ENCODE data around the gene RCBTB2. TPM values are rescaled to one million over a fixed set of nuclear protein-coding genes. Genes with fewer than 3 reads are reported as not detected.

Gene RCBTB2
- total RNA-seq, 1 donor from 2014 or later: 5.6 TPM

- no peak for DNase-seq (ENCODE audit: low read depth)
- Histone ChIP-seq H3K4me3 (ENCODE audit: low read depth, low read length) (no peak overlapping the region), H3K27me3 (ENCODE audit: control insufficient read depth, insufficient read depth, low read length) (no peaks in the 10 kb centered on the region)
Observed at GRCh38 chr13:48571126-48571913, 38.4 kb upstream of the RCBTB2 start.

GRCh38 chr13:48570216-48570828, 37.4 kb upstream of the RCBTB2 start:
- Histone ChIP-seq H3K36me3 (ENCODE audit: control insufficient read depth, insufficient read depth, low read length) (no peaks in the 10 kb centered on the region), H3K4me3 (ENCODE audit: low read depth, low read length) (no peak overlapping the region), H3K27me3 (ENCODE audit: control insufficient read depth, insufficient read depth, low read length) (no peaks in the 10 kb centered on the region)
- DNase-seq (ENCODE audit: low read depth): no peak
- no peak for TF ChIP-seq CTCF (IDR thresholded peaks at IDR 0.05; ENCODE audit: insufficient read depth, low read length, poor library complexity, severe bottlenecking)

More at GRCh38 chr13:48571126-48571913, 38.4 kb upstream of the RCBTB2 start:
- no peak for TF ChIP-seq CTCF (IDR thresholded peaks at IDR 0.05; ENCODE audit: insufficient read depth, low read length, poor library complexity, severe bottlenecking)
- H3K36me3 ChIP-seq (ENCODE audit: control insufficient read depth, insufficient read depth, low read length): no peaks in the 10 kb centered on the region

DNA sequence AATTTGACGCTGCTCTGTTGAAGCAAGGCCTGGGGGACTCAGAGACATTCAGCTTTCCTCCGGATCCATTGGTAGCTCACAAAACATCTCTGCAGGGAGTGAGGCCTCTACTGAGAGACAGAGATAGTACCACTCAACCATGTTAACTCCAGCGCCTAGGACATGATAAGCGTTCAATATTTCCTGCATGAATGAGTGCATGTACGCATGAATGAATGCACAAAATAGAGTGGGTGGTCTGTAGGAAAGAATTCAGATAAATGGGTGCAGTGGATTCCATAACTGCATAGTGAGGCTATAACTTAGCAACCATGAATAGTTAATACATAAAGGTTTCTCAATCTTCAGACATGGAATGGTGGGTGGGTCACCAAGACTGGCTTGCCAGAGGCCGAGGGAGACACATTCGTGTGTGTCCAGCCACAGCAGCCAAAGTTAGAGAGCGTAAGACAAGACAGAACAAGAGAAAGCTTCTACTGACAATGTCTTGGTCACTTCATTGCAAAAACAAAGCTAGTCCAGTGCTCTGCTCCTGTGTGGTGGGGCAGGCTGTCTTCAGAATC, 36.3 kb upstream of the RCBTB2 start:
- no peak for TF ChIP-seq CTCF (IDR thresholded peaks at IDR 0.05; ENCODE audit: insufficient read depth, low read length, poor library complexity, severe bottlenecking)
- no peak for DNase-seq (ENCODE audit: low read depth)
- no peaks in the 10 kb centered on the region for H3K36me3 ChIP-seq (ENCODE audit: control insufficient read depth, insufficient read depth, low read length)
- no peak overlapping the region for H3K4me3 ChIP-seq (ENCODE audit: low read depth, low read length)
- H3K27me3 ChIP-seq (ENCODE audit: control insufficient read depth, insufficient read depth, low read length): no peaks in the 10 kb centered on the region

- no peak for TF ChIP-seq CTCF (IDR thresholded peaks at IDR 0.05; ENCODE audit: insufficient read depth, low read length, poor library complexity, severe bottlenecking)
- no peaks in the 10 kb centered on the region for H3K36me3 ChIP-seq (ENCODE audit: control insufficient read depth, insufficient read depth, low read length)
Observed at GRCh38 chr13:48568370-48569103, 35.7 kb upstream of the RCBTB2 start.

DNA sequence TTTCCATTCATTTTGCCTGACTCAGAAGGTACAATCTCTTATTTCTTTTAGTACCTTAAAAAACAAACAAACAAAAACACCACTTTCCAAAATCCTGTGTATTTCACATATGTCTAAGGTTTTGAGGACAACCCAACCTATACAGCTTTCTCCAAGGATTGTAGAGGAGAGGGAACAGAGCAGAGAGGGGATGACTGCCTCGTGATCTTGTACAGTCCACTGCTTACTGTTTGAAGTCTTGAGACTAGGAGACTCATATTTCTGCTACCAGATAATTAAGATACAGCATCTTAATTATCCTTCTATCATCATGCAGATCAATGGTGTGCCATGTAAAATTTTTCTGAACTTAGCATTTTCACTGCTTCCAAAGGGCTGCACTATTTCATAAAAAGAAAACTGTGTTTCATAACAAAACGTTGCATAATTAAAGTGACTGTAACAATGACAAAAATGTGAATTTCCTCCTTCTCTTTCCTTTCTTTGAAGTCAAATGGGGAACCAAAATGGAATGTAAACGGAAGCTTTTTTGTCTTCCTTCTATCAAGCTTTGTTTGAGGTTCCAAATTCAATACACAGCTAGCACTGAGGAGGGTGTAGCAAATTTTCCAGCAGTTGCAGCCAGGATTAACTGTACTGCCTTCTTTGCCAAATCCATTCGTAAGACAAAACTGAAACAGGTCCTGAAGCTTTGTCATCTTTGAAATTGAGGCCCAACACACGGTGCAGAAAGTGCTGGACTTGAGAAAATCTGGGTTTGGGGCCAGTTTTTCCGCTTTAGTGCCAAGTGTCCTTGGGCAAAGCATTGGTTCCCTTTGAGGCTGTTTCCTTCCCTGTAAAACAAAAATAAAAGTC, 34.9 kb upstream of the RCBTB2 start:
- TF ChIP-seq CTCF (IDR thresholded peaks at IDR 0.05; ENCODE audit: insufficient read depth, low read length, poor library complexity, severe bottlenecking): no peak
- Histone ChIP-seq H3K4me3 (ENCODE audit: low read depth, low read length) (no peak overlapping the region), H3K36me3 (ENCODE audit: control insufficient read depth, insufficient read depth, low read length) (no peaks in the 10 kb centered on the region), H3K27me3 (ENCODE audit: control insufficient read depth, insufficient read depth, low read length) (no peaks in the 10 kb centered on the region)
- DNase-seq (ENCODE audit: low read depth): no peak

More at GRCh38 chr13:48568370-48569103, 35.7 kb upstream of the RCBTB2 start:
- no peak overlapping the region for H3K4me3 ChIP-seq (ENCODE audit: low read depth, low read length)
- no peaks in the 10 kb centered on the region for H3K27me3 ChIP-seq (ENCODE audit: control insufficient read depth, insufficient read depth, low read length)
- DNase-seq (ENCODE audit: low read depth): no peak
